A549 (cell line): ENCODE measurements around the gene COL11A2.

ENCODE experiments used
- USF2 ChIP-seq: fragments of 450-650 bp; IDR thresholded peaks from 2 replicates; pipeline ENCODE4 v1.6.1; 2014; ENCODE audit warnings: antibody characterized with exemption
- ZFP36 ChIP-seq: fragments of 450-650 bp; IDR thresholded peaks from 2 replicates; pipeline ENCODE4 v1.6.1; 2014; ENCODE audit warnings: borderline replicate concordance; ENCODE audit not compliant: partially characterized antibody

DNA sequence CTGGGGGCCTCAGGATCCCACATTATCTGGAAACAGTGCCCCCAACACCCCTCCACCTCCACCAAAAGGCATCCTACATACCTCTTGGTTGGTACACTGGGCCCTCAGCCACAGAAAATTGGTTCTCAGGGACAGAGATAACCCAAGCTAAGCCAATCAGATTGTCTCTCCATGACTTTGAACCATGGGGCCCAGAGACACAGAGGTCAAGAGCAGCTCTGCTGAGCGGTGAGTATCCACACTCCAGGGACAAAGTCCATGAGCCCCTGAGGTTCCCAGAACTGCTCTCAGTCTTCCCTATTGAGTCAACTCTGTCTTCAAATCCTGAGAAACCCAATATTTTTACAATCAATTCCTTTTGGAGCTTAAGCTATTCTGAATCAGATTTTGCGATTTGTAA lies 35.3 kb downstream of the COL11A2 start:
- TF ChIP-seq ZFP36 (no peak), USF2 (no peak)
